T-helper 2 cell (primary cell): ENCODE data around the gene DUSP15.
"Not testable (repeated sequence)": the region's sequence is repeated elsewhere in the genome, so short reads cannot be mapped to it uniquely, and the experiment has no call there.

Experiments used
- DNase-seq, 5 experiments: peaks; one replicate each; pipeline versions ENCODE4 v3.0.0 to v3.0.0-alpha.2; 2012 to 2022
- total RNA-seq, 2 donors: gene quantifications; one replicate each; lab custom pipeline; 2026; lab: John Stamatoyannopoulos, UW

Gene DUSP15
- 0 reads per million in 2 donors for total RNA-seq

DNA sequence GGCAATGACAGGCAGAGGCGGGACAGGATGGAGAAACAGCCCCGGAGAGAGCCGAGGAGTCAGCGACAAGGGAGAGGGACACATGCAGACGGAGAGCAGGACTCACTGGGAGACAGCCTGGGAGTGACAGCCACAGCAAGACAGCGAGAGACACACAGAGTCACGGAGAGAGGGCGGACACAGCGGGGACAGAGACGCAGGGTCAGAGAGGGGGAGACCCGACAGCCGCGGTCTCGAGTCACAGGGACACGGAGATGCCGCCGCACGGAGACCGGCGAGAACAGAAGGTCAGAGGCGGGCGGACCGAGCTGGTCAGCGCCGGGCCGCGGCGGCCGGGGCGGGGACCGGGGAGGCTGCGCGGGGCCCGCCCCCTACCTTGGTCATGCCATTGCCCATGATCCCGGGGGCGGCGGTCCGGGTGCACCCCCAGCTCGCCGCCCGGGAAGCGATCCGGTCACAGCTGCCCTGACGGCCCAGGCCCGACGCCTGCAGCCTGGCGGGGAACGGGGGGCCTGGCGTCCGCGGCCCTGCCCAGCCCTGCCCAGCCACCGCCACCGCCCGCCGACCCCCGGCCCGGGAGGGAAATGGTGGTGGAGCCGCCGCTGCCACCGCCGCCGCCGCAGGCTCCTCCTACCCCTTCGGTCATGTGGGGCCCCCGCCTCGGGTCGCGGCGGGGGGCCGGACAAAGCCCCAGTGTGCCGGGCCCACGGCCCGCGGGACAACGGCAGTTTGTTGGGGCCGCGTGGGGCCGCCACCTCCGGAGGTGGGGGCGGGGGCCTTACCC, at the start of gene DUSP15, which contains the start of gene TTLL9:
Gene DUSP15 (minus strand): TSS at position 586 of the 784 bp plus-strand sequence. CDS start 190 bp downstream, at position 396.
Gene TTLL9 (plus strand): TSS at position 693 of the 784 bp plus-strand sequence. CDS start 493 bp downstream, outside the sequence.
- no peak for DNase-seq

- DNase-seq = no peak
Observed at GRCh38 chr20:31919410-31920155, 49.3 kb upstream of the DUSP15 start.

DNA sequence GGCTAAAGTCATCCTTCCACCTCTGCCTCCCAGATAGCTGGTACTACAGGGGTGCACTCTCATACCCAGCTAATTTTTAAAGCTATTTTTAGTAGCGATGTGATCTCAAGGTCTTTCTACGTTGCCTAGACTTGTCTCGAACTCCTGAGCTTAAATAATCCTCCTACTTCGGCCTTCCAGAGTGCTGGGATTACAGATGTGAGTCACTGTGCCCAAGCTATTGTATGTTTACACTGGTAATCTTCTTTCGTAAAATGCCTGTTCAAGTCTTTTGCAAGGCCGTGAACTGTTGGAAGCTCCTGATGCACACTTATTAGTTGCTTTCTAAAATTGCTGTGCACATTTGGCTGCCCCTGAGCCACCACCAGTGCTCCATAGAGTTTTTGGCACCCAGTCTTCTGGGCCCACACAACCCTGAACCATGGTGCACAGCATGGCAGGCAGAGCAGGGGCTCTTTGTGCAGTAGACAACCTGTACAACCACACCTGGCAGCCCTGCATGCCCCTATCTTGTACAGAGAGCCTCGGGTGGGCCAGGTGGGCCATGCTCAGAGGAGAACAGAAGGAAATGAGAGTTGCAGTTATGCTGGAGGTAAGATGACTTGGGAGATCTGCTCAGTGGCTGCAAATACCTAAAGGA, 48.3 kb upstream of the DUSP15 start:
- no peak for DNase-seq

DNA sequence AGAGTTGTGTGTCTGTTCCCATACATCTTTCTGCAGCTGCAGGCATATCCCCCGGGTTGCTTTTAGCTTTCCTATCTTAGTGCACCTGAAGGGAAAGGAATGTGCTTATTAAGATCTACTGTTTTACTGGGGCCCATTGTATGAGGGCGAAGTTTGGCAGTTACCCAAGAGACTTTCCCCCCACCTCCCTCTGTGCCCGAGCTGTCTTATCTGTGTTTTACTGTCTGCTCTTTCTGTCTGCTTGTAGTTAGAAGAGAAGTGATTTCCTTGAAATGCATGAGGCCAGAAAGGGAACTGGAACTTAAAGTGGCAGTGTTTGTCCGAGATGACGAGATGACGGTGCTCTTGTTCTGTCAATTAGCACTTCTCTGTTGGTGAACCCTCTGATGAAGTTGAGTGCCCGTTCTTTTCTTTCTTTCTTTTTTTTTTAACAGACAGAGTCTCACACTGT, 47.7 kb upstream of the DUSP15 start:
- DNase-seq = not testable (repeated sequence)

DNA sequence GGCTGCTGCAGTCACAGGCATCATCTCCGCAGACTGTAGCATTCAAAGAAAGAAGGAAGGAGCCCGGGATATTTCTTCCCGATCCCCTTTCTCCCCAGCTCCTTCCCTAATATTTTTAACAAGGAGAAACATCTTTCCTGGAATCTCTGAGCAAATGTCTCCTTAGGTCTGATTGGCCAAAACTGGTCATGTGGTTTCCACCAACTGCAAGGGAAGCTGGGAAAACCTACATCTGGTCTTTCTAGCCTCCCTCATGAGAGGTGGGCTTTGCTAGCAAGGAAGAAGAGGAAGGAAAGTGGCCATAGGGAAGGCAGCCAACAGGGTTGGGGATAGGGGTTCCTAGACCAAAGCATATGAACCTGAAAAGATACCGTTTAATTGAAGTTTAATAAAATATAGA, 46.4 kb upstream of the DUSP15 start:
- DNase-seq = no peak

DNA sequence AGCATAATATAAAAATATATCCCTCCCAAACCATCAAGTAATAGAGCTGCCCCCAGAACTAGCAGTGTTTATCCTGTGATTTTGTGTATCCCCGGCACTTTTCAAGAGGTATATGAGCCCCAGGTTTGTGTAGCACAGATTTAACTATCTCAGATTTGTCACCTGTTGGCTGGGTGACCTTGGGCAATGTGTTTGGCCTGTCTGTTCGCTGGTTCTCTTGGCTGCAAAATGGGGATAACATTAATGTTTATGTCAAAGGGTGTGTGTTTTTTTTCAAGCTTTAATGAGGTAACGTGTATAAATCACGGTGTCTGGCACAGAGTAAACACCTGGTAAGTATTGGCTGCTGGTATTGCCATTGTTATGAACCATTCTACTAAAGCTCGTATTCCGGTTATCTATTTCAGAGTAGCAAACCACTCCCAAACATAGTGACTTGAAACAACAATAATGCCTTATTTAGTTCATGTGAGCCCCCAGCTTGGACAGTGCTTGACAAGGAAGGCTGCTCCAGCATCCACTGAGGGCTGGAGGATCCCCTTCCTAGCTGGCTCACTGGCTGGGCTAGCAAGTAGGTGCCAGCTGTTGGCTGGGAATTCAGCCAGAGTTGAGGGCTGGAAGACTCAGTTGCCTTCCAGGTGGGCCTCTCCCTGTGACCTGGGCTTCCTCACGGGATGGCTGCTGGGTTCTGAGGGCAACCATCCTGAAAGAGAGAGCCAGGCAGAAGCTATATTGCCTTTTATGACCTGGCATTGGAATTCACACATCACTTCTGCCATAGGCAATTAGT, 45.4 kb upstream of the DUSP15 start:
- no peak for DNase-seq

GRCh38 chr20:31914170-31914569, 43.8 kb upstream of the DUSP15 start:
- DNase-seq = no peak

DNA sequence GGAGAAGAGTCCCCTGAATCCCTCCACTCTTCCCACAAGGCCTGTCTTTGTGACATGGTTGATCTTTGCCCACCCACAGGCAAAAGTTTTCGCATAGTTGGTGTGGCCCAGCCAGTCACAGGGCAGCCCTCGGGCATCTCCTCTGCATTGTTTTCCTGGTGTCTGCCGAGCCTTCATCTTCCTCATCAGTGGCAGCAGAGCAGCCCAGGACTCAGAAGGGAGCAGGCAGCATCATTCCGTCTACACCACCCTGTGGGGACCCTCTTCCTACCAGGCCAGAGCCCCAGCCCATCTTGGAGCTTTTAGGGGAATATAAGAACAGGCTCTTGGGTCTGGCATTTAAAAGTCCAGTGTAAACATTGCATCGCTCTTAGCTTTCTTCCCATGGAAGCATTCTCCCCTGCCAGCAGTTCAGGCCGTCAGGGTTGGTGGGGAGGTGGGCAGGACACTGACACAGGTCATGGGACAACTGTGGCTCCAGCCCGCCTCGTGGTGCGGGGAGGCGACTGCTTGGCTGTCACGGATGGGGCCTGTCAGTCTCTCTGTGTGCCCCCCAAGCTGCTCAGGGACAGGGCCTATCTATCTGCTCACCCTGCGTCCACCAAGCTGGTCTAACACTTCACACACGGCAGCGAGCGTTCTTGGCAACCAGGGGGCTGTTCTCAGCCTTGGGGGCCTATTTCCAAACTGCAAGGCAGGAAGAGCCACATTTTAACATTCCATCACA, 43.3 kb upstream of the DUSP15 start:
- DNase-seq = no peak

DNA sequence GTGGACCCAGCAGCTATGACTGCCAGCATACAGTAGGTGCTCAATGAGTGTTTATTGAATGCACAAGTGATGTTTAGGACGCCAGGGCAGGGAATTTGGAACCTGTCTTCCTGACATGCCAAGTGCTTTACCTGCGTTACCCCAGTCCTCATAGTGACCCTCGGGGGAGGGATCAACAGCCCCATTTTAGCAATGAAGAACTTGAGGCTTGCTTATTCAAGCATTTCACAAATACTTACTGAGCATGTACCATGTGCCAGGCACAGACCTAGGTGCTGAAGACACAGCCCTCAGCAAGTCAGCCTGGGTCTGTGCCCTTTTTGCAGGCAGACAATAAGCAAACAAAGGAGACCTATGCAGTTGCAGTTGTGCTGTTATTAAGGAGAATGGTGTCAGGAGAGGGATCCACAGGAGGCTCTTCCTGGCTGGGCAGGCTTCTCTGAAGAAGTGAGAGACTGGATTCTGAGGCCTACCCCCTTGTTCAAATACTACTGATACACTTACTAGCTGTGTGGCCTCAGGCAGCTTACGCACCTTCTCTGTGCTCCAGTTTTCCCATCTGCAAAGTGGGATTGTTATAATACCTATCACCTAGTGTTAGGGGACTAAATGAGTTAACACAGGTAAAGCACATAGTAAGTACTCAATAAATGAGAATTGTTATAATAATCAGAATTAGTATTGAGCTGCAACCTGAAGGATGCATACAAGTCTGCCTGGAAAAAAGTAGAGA, 39.9 kb upstream of the DUSP15 start:
- no peak for DNase-seq

DNA sequence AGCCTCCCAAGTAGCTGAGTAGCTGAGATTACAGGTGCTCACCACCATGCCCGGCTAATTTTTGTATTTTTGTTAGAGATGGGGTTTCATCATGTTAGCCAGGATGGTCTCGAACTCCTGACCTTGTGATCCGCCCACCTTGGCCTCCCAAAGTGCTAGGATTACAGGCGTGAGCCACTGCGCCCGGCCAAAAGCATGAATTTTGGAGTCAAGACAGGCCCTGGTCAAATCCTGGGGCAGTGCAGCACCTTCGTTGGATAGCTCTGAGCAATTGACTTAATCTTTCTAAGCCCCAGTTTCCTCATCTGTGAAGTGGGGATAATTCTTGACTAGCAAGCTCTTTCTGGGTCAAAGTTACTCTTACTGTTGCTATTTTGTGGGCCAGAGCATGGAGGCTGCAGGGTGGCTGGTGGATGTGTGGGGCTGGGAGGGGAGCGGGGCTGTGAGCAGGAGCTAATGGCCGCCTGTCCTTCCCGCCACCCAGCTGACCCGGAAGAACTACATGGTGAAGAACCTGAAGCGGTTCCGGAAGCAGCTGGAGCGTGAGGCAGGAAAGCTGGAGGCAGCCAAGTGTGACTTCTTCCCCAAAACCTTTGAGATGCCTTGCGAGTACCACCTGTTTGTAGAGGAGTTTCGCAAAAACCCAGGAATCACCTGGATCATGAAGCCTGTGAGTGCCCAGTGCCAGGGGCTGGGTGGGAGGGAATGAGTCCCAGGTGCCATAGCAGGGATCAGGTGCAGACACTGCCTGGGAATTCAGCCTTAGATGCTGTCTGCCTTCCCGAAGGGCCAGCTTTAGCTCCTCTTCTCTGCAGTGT, 39.1 kb upstream of the DUSP15 start:
- DNase-seq = no peak

- DNase-seq = no peak
Observed at GRCh38 chr20:31908424-31908823, 38.1 kb upstream of the DUSP15 start.

DNA sequence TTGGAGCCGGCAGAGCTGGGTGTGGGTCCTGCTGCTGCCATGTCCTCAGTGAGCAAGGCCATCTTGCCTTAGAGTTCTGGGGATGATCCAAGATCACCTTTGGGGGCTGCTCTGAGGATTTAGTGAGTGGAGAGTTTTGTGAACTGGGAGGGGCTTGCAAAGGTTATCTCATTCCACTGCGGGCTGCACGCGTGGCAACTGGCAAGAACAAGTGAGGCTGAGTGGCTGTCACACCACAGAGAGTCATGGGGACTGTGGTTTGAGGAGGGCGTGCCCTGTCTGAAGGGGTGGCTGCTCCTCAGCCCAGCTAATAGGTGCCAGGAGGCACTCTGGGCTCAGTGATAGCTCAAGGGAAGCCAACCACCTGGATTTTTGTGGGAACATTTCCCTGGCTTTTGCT, 37.7 kb upstream of the DUSP15 start:
- no peak for DNase-seq

DNA sequence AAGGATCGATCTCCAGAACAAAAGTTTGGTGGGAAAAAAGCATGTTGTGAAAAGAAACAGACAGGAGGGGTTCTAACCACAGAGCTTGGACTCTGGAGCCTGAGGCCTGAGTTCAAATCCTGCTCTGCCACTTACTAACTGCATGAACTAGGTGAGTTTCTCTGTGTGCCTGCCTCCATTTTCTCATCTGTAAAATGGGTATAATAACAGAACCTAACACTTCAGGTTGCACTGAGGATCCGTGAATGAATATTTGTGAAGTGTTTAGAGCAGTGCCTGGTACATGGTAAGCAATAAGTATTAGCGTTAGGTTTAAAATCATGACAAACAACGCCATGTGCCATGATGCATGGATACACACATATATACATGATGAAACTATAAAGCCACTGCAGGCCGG, 36.7 kb upstream of the DUSP15 start:
- DNase-seq = no peak

DNA sequence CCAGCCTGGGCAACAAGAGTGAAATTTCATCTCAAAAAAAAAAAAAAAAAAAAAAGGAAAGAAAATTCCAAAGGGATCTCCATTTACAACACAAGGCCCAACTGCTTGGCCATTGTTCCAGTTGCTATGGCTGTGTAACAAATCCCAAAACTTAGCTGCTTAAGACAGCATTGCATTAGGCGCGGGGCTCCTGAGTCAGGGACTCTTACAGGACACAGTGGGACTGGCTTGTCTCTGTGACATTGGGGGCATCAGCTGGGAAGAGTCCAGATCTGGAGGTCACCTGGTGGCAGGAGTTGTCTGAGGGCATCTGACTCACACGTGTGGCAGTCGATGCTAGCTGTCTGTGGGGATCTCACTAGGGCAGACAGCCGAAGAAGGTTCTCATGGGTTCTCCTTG, 35.7 kb upstream of the DUSP15 start:
- no peak for DNase-seq

GRCh38 chr20:31903627-31904386, 33.5 kb upstream of the DUSP15 start:
- no peak for DNase-seq

DNA sequence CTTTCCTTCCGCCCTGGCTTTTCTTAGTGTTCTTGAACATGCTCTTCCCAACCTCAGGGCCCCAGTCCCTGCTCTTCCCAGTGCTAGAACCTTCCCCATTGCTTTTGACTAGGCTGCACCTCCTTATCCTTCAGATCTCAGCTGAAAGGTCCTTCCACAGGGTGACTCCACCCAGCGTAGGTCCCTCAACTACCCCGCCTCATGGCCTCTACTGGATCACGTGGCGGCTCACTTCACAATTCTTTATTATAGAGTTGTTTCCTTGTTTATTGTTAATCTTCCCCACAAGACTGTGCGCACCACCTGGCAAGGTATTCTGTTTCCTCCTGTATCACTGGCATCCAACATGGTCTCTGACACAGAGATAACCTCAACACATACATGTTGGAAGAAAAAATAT, 31.3 kb upstream of the DUSP15 start:
- no peak for DNase-seq

- no peak for DNase-seq
Observed at GRCh38 chr20:31897541-31897940, 27.2 kb upstream of the DUSP15 start.

DNA sequence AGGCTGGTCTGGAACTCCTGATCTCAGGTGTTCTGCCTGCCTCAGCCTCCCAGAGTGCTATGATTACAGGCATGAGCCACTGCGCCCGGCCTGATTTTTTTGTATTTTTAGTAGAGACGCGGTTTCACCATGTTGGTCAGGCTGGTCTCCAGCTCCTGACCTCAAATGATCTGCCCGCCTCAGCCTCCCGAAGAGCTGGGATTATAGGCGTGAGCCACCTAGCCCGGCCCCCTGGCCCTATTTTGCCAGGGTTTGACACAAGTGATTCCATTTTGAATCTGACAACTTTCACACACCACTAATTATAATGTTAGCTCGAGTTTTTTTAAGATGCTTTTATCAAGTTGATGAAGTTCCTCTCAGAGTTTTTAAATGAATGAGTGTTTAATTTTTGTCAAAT, 25.7 kb upstream of the DUSP15 start:
- DNase-seq = no peak

- peak in 1 of 5 experiments; percentile 66 for DNase-seq
Observed at GRCh38 chr20:31894980-31895675, 24.8 kb upstream of the DUSP15 start.
